ENCODE measurements around the gene ZNF487.
"Not testable (repeated sequence)": the region's sequence is repeated elsewhere in the genome, so short reads cannot be mapped to it uniquely, and the experiment has no call there.

The ZNF487 gene

DNA sequence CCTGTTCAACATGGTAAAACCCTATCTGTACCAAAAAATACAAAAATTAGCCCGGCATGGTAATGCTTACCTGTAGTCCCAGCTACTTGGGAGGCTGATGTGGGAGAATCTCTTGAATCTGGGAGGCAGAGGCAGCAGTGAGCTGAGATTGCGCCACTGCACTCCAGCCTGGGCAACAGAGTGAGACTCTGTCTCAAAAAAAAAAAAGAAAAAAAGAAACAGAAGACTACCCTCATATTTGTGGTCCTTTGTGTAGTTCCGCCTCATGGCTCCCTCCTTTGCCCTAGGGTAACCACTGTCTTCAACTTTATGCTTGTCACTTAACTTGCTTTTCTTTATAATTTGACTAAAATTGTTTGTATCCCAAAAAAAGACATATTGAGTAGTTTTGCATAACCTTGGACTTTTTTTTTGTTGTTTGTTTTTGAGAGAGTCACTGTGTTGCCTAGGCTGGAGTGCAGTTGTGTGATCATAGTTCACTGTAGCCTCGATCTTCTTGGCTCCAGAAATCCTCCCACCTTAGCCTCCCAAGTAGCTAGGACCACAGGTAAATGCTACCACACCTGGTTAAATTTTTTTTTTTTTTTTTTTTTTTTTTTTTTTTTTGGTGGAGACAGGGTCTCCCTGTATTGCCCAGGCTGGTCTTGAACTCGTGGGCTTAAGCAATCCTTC is 3.7 kb downstream of the ZNF487 start:
- DNase-seq = no peak

DNA sequence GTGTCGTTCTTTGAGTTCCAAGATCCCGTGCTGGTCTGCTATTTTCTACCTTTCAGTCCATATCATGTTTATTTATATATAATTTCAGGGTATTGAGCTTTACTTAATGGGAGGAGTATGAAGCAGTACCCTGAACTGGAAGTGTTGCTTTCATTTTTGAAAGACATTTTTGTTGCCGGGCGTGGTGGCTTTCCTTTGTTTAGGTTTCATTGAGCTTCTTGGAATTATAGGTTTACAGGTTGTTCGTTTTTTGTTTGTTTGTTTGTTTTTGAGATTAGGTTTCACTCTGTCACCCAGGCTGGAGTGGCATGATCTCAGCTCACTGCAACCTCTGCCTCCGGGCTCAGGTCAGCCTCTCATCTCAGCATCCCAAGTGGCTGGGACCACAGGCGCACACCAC is 7.4 kb downstream of the ZNF487 start:
- DNase-seq = no peak

DNA sequence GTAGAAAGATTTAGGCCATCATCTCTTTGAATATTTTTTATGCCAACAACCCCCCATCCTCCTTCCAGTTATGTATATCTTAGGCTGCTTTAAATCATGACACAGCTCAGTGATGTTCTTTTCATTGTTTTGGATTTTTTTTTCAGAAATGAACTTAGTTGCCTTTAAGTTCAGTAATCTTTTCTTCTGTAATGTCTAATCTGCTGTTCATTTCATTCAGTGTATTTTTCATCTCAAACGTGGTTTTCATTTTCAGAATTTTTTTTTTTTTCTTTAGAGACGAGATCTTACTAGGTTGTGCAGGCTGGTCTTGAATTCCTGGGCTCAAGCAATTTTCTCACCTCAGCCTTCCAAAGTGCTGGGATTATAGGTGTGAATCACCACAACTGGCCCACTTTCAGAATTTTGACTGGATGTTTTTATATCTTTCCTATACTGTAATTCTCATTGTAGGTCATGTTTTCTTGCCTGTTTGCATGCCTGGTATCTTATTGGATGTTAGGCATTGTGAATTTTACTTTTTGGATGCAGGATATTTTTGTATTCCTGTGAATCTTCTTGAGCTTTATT is 8.1 kb downstream of the ZNF487 start:
- DNase-seq = no peak

DNA sequence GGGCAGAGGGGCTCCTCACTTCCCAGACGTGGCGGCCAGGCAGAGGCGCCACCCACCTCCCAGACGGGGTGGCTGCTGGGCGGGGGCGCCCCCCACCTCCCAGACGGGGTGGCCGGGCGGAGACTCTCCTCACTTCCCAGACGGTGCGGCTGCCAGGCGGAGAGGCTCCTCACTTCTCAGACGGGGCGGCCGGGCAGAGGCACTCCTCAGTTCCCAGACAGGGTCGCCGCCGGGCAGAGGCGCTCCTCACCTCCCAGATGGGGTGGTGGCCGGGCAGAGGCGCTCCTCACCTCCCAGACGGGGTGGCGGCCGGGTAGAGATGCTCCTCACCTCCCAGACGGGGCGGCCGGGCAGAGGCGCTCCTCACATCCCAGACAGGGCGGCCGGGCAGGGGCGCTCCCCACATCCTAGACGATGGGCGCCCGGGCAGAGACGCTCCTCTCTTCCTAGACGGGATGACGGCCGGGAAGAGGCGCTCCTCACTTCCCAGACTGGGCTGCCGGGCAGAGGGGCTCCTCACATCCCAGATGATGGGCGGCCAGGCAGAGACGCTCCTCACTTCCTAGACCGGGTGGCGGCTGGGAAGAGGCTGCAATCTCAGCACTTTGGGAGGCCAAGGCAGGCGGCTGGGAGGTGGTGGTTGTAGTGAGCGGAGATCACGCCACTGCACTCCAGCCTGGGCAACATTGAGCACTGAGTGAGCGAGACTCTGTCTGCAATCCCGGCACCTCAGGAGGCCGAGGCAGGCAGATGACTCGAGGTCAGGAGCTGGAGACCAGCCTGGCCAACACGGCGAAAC is 9.5 kb downstream of the ZNF487 start:
- DNase-seq = not testable (repeated sequence)

DNA sequence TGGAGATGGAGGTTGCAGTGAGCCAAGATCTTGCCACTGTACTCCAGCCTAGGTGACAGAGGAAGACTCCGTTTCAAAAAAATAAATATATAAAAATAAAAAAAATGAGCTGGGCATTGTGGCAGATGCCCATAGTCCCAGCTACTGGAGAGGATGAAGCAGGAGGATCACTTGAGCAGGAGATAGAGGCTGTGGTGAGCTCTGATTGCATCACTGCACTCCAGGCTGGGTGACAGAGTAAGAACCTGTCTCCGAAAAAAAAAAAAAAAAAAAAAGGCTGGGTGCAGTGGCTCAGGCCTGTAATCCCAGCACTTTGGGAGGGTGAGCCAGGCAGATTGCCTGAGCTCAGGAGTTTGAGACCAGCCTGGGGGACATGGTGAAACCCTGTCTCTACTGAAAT is 11.8 kb downstream of the ZNF487 start:
- DNase-seq = no peak

DNA sequence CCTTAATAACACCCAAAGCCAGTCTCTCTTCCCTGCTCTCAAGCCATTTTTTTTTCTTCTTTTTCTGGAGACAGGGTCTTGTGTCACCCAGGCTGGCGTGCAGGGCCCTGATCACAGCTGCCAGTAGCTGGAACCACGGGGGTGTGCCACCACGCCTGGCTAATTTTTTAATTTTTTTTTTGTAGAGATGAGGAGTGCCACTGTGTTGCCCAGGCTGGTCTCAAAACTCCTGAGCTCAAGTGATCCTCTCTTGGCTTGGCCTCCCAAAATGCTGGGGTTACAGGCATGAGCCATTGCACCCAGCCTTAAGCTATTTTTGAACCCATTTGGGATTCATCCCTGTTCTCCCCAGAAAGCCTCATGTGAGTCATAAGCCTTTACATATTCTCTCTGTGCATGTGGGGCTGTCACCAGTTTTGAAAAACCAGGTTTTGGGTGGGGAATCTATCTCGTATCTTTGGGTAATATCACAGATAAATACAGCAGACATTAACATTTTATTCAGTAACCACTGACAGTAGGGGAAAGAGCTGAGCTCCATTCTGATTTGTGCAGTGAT is 15.5 kb downstream of the ZNF487 start:
- no peak for DNase-seq

- DNase-seq = no peak
Measured at GRCh38 chr10:43453266-43453831, 16.4 kb downstream of the ZNF487 start.

GRCh38 chr10:43454025-43454424 is 17.1 kb downstream of the ZNF487 start:
- not testable (repeated sequence) for DNase-seq

DNA sequence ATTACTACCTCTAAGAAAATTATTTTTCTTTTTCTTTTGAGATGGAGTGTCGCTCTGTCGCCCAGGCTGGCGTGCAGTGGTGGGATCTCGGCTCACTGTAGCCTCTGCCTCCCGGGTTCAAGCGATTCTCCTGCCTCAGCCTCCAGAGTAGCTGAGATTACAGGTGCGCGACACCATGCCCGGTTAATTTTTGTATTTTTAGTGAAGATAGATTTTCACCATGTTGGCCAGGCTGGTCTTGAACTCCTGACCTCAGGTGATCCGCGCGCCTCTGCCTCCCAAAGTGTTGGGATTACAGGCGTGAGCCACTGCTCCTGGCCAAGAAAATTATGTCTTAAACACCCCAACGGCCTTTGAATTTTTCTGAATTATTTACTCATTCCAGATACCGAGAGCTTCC is 19.6 kb downstream of the ZNF487 start:
- not testable (repeated sequence) for DNase-seq

DNA sequence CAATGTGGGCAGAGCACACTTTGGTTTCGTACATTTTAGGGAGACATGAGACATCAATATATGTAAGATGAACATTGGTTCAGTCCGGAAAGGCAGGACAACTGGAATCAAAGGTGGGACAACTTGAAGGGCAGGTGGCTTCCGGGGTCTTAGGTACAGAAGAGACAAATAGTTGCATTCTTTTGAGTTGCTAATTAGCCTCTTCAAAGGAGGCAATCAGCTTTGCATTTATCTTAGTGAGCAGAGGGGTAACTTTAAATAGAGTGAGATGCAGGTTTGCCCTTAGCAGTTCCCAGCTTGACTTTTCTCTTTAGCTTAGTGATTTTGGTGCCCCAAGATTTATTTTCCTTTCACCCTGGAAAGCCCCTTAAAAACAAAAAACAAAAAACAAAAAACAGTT is 21.3 kb downstream of the ZNF487 start:
- DNase-seq = no peak

- no peak for DNase-seq
Measured at GRCh38 chr10:43461950-43462349, 25.0 kb downstream of the ZNF487 start.

DNA sequence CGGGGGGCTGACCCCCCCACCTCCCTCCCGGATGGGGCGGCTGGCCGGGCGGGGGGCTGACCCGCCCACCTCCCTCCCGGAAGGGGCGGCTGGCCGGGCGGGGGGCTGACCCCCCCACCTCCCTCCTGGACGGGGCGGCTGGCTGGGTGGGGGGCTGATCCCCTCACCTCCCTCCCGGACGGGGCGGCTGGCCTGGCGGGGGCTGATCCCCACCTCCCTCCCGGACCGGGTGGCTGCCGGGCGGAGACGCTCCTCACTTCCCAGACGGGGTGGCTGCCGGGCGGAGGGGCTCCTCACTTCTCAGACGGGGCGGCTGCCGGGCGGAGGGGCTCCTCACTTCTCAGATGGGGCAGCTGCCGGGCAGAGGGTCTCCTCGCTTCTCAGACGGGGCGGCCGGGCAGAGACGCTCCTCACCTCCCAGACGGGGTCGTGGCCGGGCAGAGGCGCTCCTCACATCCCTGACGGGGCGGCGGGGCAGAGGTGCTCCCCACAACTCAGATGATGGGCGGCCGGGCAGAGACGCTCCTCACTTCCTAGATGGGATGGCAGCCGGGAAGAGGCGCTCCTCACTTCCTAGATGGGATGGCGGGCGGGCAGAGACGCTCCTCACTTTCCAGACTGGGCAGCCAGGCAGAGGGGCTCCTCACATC is 28.3 kb downstream of the ZNF487 start:
- not testable (repeated sequence) for DNase-seq

DNA sequence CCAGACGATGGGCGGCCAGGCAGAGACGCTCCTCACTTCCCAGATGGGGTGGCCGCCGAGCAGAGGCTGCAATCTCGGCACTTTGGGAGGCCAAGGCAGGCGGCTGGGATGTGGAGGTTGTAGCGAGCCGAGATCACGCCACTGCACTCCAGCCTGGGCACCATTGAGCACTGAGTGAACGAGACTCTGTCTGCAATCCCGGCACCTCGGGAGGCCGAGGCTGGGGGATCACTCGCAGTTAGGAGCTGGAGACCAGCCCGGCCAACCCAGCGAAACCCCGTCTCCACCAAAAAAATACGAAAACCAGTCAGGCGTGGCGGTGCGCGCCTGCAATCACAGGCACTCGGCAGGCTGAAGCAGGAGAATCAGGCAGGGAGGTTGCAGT is 28.8 kb downstream of the ZNF487 start:
- not testable (repeated sequence) for DNase-seq

DNA sequence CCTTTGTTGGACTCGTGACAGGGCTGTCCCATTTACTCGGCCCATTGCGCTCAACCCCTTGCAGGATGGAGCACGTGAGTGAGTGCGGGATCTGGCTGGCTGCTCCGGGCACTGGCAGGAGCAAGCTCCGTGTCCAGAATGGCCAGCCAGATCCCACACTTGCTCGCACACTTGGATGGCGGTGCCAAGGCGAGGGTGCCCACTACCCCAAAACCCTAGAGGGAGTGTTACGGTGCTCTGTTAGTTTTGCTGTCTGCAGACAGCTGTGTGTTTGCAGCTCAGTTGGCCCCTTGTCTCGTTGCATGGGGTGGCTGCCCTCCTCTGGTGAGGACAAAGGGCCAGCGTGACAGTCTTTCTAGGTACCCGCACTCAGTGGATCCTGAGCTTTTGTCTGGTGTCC is 34.2 kb downstream of the ZNF487 start:
- no peak for DNase-seq

- DNase-seq = no peak
Measured at GRCh38 chr10:43471935-43472720, 35.2 kb downstream of the ZNF487 start.

- DNase-seq = no peak
Measured at GRCh38 chr10:43479275-43479674, 42.4 kb downstream of the ZNF487 start.

DNA sequence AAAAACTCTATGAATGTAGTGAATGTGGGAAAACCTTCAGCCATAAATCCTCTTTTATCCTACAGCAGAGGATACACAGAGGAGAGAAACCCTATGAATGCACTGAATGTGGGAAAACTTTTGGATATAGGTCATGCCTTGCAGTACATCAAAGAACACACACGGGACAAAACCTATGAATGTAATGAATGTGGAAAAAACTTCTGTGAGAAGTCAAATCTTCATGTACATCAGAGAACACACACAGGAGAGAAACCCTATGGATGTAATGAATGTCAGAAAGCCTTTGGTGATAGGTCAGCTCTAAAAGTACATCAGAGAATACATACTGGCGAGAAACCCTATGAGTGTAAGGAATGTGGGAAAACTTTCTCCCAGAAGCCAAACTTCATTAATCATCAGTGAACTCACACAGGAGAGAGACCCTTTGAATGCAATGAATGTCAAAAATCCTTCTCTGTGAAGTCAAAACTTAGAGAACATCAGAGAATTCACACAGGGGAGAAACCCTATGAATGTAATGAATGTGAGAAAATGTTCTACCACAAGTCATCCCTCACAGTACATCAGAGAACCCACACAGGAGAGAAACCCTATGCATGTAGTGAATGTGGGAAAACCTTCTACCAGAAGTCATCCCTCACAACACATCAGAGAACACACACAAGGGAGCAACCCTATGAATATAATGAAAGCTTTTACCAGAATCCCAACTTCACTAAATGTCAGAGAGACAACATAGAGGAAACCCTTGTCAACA is 45.6 kb downstream of the ZNF487 start:
- no peak for DNase-seq

DNA sequence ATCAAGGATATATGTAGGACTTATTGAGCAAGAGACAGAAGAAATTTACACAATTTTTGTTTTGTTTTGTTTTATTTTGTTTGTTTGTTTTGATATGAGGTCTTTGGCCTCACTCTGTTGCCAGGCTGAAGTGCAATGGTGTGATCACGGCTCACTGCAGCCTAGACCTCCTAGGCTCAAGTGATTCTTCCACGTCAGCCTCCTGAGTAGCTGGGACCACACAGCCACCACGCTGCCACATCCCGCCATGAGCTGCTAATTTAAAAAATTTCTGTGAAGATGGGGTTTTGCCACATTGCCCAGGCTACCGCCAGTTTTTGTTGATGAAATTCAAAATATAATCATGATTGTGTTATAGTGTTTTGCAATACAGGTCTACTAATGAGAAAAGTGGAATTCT is 54.9 kb downstream of the ZNF487 start:
- no peak for DNase-seq

DNA sequence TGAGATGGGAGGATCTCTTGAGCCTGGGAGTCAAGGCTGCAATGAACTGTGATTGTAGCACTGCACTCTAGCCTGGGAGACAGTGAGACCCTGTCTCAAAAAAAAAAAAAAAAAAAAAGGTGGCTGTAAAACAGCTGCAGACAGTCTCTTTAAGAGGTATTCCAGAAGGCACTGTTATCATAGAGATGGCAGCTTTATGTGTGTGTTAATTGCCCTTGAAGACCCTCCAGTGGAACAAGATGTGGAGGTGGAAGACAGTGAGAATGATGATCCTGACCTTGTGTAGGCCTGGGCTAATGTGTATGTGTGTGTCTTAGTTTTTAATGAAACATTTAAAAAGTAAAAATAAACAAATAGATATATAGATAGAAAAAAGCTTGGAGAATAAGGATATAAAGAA is 66.0 kb downstream of the ZNF487 start:
- no peak for DNase-seq

DNA sequence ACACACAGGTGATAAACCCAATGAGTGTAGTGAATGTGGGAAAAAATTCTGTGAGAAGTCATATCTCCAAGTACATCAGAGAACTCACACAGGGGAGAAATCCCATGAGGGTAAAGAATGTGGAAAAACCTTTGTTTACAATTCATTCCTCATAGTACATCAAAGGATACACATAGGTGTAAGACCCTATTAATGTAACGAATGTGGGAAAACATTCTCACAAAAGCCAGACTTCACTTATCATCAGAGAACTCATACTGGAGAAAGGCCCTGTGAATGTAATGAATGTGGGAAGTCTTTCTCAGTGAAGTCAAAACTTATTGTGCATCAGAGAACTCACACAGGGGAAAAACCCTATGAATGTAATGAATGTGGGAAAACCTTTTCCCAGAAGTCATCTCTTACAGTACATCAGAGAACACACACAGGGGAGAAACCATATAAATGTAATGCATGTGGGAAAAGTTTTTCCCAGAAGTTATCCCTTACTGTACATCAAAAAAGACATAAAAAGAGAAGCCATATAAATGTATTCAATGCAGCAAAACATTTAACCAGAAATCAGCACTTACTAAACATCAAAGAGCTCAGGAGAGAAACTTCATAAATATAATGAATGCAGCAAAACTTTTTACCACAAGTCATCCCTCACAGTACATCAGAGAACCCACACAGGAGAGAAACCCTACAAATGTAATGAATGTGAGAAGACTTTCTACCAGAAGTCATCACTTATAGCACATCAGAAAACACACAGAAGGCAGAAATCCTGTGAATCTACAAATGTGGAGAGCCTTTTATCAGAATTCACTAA is 87.7 kb downstream of the ZNF487 start:
- DNase-seq = no peak
